Measurements from ENCODE around the gene NBPF20. TPM values are rescaled to one million over a fixed set of nuclear protein-coding genes. Genes with fewer than 3 reads are reported as not detected.

NBPF20 gene
- 2.3 and 2.8 TPM in 2 replicates for total RNA-seq

DNA sequence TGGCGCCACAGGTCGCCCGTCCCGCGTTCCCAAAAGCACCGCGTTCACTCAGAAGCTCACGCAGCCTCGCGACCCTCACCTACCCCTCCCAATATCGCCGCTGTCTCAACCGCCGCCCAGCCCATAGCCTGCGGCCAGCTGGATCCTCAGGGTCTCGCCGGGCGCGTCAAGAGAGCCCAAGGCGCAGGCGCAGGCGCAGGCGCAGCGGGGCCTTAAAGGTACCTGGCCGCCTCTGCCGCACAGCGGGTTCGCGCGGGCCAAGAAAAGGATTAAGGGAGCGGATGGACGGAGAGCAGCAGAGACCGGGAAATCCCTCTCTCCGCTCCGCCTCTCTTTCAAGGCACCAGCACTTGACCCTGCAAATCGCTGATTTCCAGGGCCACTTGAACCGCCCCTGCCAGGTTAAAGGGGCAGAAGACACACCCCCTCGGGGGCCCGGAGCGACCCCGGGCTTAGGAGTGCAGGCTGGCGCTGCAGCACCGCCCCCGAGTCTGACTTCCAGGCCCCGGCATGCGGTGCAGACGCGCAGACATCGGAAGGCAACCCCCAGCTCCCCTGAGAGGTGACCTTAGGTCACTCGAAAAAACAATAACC is at the start of gene NBPF20:
NBPF20 (minus strand) TSS at position 168 of the 594 bp plus-strand sequence. CDS start 20,331 bp downstream, outside the sequence.

Small RNAs within 50 kb of the gene (small RNA-seq; reads per million reads assigned to genes)
- 35.9 reads per million, percentile 97 among the genes with 10 or more reads in this experiment for gene RF00003

Other genes starting within 250 kb of the NBPF20 start
- not detected in 2 replicates for gene PPIAL4D, start 183.4 kb downstream of the NBPF20 start, total RNA-seq
- gene GPR89A, start 182.4 kb upstream of the NBPF20 start, total RNA-seq: 31.3 and 32.5 TPM in 2 replicates

Data from hair follicle dermal papilla cell (primary cell).